ENCODE data around the gene LRP11. TPM values are rescaled to one million over a fixed set of nuclear protein-coding genes. Genes with fewer than 3 reads are reported as not detected.

The LRP11 gene
- total and polyA plus RNA-seq, 9 of the 15 experiments (the other 6 are each of a cell fraction or from before 2014, with no cell fraction given), result 0.51 to 3.5 (median 2.4) TPM

DNA sequence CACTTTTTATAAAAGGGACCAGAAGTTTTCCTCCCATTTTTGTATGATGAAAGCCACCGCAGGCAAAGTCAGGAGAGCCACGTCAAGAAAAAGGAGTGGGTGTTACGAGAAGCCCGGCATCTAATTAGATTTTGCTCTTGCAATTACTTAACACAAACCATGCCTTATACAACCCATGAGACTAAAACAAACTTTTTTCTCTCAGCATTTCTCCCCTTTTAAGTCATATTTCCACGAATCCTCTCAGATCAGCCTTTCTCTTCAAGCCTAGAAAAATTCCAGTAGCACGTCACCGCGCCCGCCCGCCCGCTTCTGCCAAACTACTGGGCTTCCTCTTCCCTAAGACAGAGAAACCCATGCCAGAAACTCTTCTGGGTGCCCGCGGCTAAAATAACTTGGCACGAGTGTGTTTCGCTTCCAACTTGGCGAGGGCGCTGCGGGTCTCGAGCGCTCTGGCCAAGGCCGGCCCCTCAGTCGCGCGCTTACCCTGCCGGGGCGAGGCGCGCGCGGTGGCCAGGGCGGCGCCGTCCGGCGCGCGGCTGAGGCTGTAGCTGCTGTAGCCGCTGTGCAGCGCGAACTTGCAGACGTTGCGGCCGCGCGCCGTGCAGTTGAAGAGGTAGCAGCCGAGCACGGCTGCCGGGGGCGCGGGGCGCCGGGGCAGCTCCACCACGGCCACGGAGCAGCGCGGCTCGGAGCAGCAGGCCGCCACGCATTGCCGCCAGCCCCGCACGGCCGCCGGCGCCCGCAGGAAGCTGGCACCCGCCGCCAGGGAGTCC, 1.0 kb downstream of the LRP11 start:
- H3K36me3 ChIP-seq (ENCODE audit: control insufficient read depth, insufficient read depth, low read length), result no peaks in the 10 kb centered on the region
- ATAC-seq (peak; percentile 58), FAIRE-seq (no peak), DNase-seq (ENCODE audit: extremely low read depth in 1 of 4, low spot score in 3 of 4) (peak; percentile 53 to 76 (median 56))
- 3% methylated on average over 65 of the region's 69 CpGs for WGBS (ENCODE audit: insufficient coverage, low coverage, missing lambda C conversion rate)
- peak overlapping the region; percentile 38 to 91; a peak in 3 of 4 replicates for H3K9ac ChIP-seq (ENCODE audit: insufficient read depth in 1 of 2, low read depth in 2 of 2, low read length in 2 of 2)
- no peaks in the 10 kb centered on the region for H3K9me1 ChIP-seq (ENCODE audit: control insufficient read depth, insufficient read depth, low read length)
- peaks cover 0 to 13% of the 10 kb centered on the region in 2 experiments; a peak in 3 of 5 replicates for H3K27me3 ChIP-seq (ENCODE audit: control insufficient read depth in 2 of 2, insufficient read depth in 2 of 2, low read length in 2 of 2)
- H3K79me2 ChIP-seq (ENCODE audit: control insufficient read depth, insufficient read depth, low read length), result no peaks in the 10 kb centered on the region
- BruUV-seq (replicated peaks), result no TSS peak
- H3K4me1 ChIP-seq (replicated peaks in 1 of 2; ENCODE audit: control insufficient read depth in 2 of 2, insufficient read depth in 2 of 2, low read length in 2 of 2), result peaks cover 28 to 36% of the 10 kb centered on the region in 2 experiments; a peak in 4 of 5 replicates
- peak overlapping the region; percentile 92 for H3K4me2 ChIP-seq (ENCODE audit: insufficient read depth, low read length)
- H3K9me3 ChIP-seq (replicated peaks; ENCODE audit: control insufficient read depth, insufficient read depth, low read depth, low read length), result no peaks in the 10 kb centered on the region
- intact Hi-C loops (cut with micrococcal nuclease), result loop anchor here (10.0 kb wide), 1 partner anchor 298 kb away; the partner anchor contains the start of gene GINM1
- ChIA-PET CTCF (ENCODE audit: low intra/inter-chr PET ratio) (interaction anchor here (0.8 kb wide), 1 partner anchor 23 kb away, joined by 3 read pairs; no protein-coding TSS in a partner anchor), POLR2A (interaction anchor here (0.6 to 0.8 kb wide), 4 partner anchors 19 to 406 kb away, joined by 3 read pairs; no protein-coding TSS in a partner anchor)
- 0 out of 2 replicates have a peak, but pooled peaks cover 3% of the 10 kb centered on the region for H4K20me1 ChIP-seq (replicated peaks; ENCODE audit: control insufficient read depth, insufficient read depth, low read length)
- in situ Hi-C loops (cut with MboI), result no loop called here
- no peak overlapping the region for H3K27ac ChIP-seq (ENCODE audit: extremely low read depth, low read depth, low read length)
- peak overlapping the region; percentile 93 for H2AFZ ChIP-seq (ENCODE audit: low read depth, low read length)
- H3K4me3 ChIP-seq, result peak overlapping the region; percentile 59
- TF ChIP-seq SP1 (CRISPR knock-in tag; IDR thresholded peaks at IDR 0.05) (no peak), ZNF584 (CRISPR knock-in tag; IDR thresholded peaks at IDR 0.05; ENCODE audit: low read depth) (0 out of 2 replicates have a peak, but pooled peaks have one; percentile 37), RNF2 (IDR thresholded peaks at IDR 0.05) (peak; percentile 15; the same call in 1 of the 2 replicates), DDX20 (tag; IDR thresholded peaks at IDR 0.05; ENCODE audit: low read depth) (no peak), BCOR (IDR thresholded peaks at IDR 0.05) (no peak), SLC30A9 (CRISPR knock-in tag; IDR thresholded peaks at IDR 0.05) (no peak), ATF1 (CRISPR knock-in tag; IDR thresholded peaks at IDR 0.05) (no peak), ATF1 (tag; IDR thresholded peaks at IDR 0.05) (peak; percentile 5; the same call in 1 of the 2 replicates), GATAD2B (IDR thresholded peaks at IDR 0.05; ENCODE audit: borderline replicate concordance) (peak; percentile 21; the same call in 1 of the 2 replicates), ZNF253 (CRISPR knock-in tag; conservative IDR thresholded peaks at IDR 0.05) (no peak), HDGF (IDR thresholded peaks at IDR 0.05) (no peak), CTBP1 (IDR thresholded peaks at IDR 0.05; ENCODE audit: borderline replicate concordance) (peak; percentile 87)
- TF ChIP-seq, protein P1, sequence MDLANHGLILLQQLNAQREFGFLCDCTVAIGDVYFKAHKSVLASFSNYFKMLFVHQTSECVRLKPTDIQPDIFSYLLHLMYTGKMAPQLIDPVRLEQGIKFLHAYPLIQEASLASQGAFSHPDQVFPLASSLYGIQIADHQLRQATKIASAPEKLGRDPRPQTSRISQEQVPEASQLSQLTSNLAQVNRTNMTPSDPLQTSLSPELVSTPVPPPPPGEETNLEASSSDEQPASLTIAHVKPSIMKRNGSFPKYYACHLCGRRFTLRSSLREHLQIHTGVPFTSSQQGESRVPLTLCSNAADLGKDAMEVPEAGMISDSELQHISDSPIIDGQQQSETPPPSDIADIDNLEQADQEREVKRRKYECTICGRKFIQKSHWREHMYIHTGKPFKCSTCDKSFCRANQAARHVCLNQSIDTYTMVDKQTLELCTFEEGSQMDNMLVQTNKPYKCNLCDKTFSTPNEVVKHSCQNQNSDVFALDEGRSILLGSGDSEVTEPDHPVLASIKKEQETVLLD (IDR thresholded peaks at IDR 0.05), result no peak
- TF ChIP-seq, protein P2, sequence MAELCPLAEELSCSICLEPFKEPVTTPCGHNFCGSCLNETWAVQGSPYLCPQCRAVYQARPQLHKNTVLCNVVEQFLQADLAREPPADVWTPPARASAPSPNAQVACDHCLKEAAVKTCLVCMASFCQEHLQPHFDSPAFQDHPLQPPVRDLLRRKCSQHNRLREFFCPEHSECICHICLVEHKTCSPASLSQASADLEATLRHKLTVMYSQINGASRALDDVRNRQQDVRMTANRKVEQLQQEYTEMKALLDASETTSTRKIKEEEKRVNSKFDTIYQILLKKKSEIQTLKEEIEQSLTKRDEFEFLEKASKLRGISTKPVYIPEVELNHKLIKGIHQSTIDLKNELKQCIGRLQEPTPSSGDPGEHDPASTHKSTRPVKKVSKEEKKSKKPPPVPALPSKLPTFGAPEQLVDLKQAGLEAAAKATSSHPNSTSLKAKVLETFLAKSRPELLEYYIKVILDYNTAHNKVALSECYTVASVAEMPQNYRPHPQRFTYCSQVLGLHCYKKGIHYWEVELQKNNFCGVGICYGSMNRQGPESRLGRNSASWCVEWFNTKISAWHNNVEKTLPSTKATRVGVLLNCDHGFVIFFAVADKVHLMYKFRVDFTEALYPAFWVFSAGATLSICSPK (IDR thresholded peaks at IDR 0.05; ENCODE audit: borderline replicate concordance), result no peak
- TF ChIP-seq, protein P3, sequence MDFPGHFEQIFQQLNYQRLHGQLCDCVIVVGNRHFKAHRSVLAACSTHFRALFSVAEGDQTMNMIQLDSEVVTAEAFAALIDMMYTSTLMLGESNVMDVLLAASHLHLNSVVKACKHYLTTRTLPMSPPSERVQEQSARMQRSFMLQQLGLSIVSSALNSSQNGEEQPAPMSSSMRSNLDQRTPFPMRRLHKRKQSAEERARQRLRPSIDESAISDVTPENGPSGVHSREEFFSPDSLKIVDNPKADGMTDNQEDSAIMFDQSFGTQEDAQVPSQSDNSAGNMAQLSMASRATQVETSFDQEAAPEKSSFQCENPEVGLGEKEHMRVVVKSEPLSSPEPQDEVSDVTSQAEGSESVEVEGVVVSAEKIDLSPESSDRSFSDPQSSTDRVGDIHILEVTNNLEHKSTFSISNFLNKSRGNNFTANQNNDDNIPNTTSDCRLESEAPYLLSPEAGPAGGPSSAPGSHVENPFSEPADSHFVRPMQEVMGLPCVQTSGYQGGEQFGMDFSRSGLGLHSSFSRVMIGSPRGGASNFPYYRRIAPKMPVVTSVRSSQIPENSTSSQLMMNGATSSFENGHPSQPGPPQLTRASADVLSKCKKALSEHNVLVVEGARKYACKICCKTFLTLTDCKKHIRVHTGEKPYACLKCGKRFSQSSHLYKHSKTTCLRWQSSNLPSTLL (IDR thresholded peaks at IDR 0.05), result no peak
- TF ChIP-seq, protein P4, sequence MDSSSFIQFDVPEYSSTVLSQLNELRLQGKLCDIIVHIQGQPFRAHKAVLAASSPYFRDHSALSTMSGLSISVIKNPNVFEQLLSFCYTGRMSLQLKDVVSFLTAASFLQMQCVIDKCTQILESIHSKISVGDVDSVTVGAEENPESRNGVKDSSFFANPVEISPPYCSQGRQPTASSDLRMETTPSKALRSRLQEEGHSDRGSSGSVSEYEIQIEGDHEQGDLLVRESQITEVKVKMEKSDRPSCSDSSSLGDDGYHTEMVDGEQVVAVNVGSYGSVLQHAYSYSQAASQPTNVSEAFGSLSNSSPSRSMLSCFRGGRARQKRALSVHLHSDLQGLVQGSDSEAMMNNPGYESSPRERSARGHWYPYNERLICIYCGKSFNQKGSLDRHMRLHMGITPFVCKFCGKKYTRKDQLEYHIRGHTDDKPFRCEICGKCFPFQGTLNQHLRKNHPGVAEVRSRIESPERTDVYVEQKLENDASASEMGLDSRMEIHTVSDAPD (CRISPR knock-in tag; IDR thresholded peaks at IDR 0.05), result no peak
